Spleen (tissue), 7 donors: ENCODE measurements around the gene SPATA25.

Source experiments
- POLR2A ChIP-seq, 3 donors: fragments of 450-650 bp; IDR thresholded peaks; one replicate each; pipeline ENCODE4 v1.5.1; 2017; ENCODE audit warnings: antibody characterized with exemption in 3 of 3, mild to moderate bottlenecking in 1 of 3
- POLR2AphosphoS5 ChIP-seq, 3 donors: sonication (generic); formaldehyde crosslinking; IDR thresholded peaks; one replicate each; pipeline ENCODE4 v1.5.1; 2017; ENCODE audit warnings: antibody characterized with exemption in 3 of 3
- TF ChIP-seq, protein P1 (sequence below), 11 experiments: fragments of 200-600 bp in 7 of 11; fragments of 450-650 bp in 4 of 11; sonication (generic) in 4 of 11; IDR thresholded peaks in 8 of 11; conservative IDR thresholded peaks in 3 of 11; 1 replicate in 7 of 11; 2 replicates in 4 of 11; pipeline versions ENCODE4 v1.4.0 to v1.8.0; 2016 to 2021; ENCODE audit warnings: antibody characterized with exemption in 11 of 11, inconsistent platforms in 4 of 11, mild to moderate bottlenecking in 1 of 11
- donor health status: DM: no; HTN: no; CAD: no; lungs with moderate emphysema.
- donor health status: DM: no; HTN: no; CAD: no.
- donor health status: DM: no; HTN: no; CAD: no.

DNA sequence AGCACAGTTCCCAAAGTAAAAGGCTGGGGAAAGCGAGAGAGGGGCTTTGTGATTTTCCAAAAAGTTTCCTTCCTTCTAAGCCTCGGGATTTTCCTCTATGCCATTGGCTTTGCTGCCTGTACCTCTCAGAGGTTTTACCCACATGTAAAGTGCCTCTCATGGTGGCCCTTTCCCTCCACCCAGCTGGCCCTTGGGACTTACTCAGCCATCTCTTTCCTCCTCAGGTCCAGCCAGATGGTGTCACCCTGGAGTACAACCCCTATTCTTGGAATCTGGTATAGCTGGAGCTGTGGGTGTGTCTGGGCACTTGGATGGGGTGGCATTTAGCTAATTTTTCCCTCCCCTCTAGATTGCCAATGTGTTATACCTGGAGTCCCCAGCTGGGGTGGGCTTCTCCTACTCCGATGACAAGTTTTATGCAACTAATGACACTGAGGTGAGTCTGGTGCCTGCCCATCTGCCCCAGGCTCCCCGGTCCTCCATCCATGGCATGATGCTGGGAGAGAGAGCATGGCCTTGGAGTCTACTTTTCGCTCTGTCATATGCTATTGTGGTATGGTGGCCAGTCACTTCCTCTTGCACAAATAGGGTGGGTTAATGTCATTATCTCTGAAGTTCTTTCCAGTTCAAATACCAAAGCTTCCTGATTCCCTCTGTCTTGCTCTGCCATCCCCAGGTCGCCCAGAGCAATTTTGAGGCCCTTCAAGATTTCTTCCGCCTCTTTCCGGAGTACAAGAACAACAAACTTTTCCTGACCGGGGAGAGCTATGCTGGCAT, 4.8 kb upstream of the SPATA25 start:
- TF ChIP-seq, protein P1, sequence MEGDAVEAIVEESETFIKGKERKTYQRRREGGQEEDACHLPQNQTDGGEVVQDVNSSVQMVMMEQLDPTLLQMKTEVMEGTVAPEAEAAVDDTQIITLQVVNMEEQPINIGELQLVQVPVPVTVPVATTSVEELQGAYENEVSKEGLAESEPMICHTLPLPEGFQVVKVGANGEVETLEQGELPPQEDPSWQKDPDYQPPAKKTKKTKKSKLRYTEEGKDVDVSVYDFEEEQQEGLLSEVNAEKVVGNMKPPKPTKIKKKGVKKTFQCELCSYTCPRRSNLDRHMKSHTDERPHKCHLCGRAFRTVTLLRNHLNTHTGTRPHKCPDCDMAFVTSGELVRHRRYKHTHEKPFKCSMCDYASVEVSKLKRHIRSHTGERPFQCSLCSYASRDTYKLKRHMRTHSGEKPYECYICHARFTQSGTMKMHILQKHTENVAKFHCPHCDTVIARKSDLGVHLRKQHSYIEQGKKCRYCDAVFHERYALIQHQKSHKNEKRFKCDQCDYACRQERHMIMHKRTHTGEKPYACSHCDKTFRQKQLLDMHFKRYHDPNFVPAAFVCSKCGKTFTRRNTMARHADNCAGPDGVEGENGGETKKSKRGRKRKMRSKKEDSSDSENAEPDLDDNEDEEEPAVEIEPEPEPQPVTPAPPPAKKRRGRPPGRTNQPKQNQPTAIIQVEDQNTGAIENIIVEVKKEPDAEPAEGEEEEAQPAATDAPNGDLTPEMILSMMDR (IDR thresholded peaks at IDR 0.05 in 8 of 11, conservative IDR thresholded peaks at IDR 0.05 in 3 of 11): no peak
- TF ChIP-seq POLR2AphosphoS5 (IDR thresholded peaks at IDR 0.05) (peak in 1 of 3 donors; percentile 49), POLR2A (IDR thresholded peaks at IDR 0.05) (peak in 1 of 3 donors; percentile 9)
